HUDEP-2 (cell line): ENCODE data around the gene DBX1.
"Not testable (repeated sequence)": the region's sequence is repeated elsewhere in the genome, so short reads cannot be mapped to it uniquely, and the experiment has no call there.

Source experiments
- DNase-seq, 76 experiments: peaks; one replicate each; lab custom pipeline; 2025; ENCODE audit not compliant: unreplicated experiment in 76 of 76; lab: John Stamatoyannopoulos, UW

Gene DBX1

GRCh38 chr11:20161923-20162744, 1.9 kb upstream of the DBX1 start:
- no peak for DNase-seq

GRCh38 chr11:20161230-20161918, 1.1 kb upstream of the DBX1 start:
- no peak for DNase-seq

- no peak for DNase-seq
Observed at GRCh38 chr11:20159466-20160381, 551 bp downstream of the DBX1 start.

GRCh38 chr11:20158597-20159257, 1.5 kb downstream of the DBX1 start:
- DNase-seq: peak in 42 of 76 experiments; percentile 3 to 54 (median 22)

- DNase-seq: no peak
Observed at GRCh38 chr11:20157728-20158127, 2.5 kb downstream of the DBX1 start.

- no peak for DNase-seq
Observed at GRCh38 chr11:20156876-20157613, 3.2 kb downstream of the DBX1 start.

GRCh38 chr11:20156280-20156875, 3.9 kb downstream of the DBX1 start:
- DNase-seq: peak in 2 of 76 experiments; percentile 1 to 10

GRCh38 chr11:20155683-20156279, 4.5 kb downstream of the DBX1 start:
- DNase-seq: no peak

GRCh38 chr11:20154381-20154780, 5.9 kb downstream of the DBX1 start:
- no peak for DNase-seq

- no peak for DNase-seq
Observed at GRCh38 chr11:20138707-20139106, 21.6 kb downstream of the DBX1 start.

GRCh38 chr11:20137637-20138036, 22.6 kb downstream of the DBX1 start:
- DNase-seq: no peak

- DNase-seq: no peak
Observed at GRCh38 chr11:20134991-20135736, 25.1 kb downstream of the DBX1 start.

GRCh38 chr11:20132667-20133039, 27.6 kb downstream of the DBX1 start:
- DNase-seq: no peak

GRCh38 chr11:20131788-20132666, 28.2 kb downstream of the DBX1 start:
- DNase-seq: peak in 43 of 76 experiments; percentile 3 to 52 (median 21)

- no peak for DNase-seq
Observed at GRCh38 chr11:20129665-20130064, 30.6 kb downstream of the DBX1 start.

- not testable (repeated sequence) for DNase-seq
Observed at GRCh38 chr11:20128528-20128825, 31.8 kb downstream of the DBX1 start.

- DNase-seq: peak in 56 of 76 experiments; percentile 8 to 72 (median 41)
Observed at GRCh38 chr11:20127671-20128527, 32.4 kb downstream of the DBX1 start.
